ACHN (cell line): Measurements from ENCODE around the gene HPS3.

Experiments
- DNase-seq: peaks from one replicate; pipeline ENCODE4 v3.0.0-alpha.2; 2015
- in situ Hi-C: cut with HindIII; loops from 2 replicates; pipeline ENCODE4 v1.10.0; 2017; ENCODE audit warnings: low sequenced_read_pairs, low pct_ligation_motif_present, low pct_unique_long_range_greater_than_20kb

The HPS3 gene

GRCh38 chr3:149119466-149119865, 10.0 kb upstream of the HPS3 start:
- in situ Hi-C loops = no loop called here
- DNase-seq = no peak

- in situ Hi-C loops = no loop called here
- peak; percentile 68 for DNase-seq
Observed at GRCh38 chr3:149120051-149120972, 9.1 kb upstream of the HPS3 start.

- no peak for DNase-seq
- in situ Hi-C loops = no loop called here
Observed at GRCh38 chr3:149122721-149123578, 6.5 kb upstream of the HPS3 start.

GRCh38 chr3:149128821-149129220, 617 bp upstream of the HPS3 start:
- in situ Hi-C loops = no loop called here
- DNase-seq = peak; percentile 12

- in situ Hi-C loops = no loop called here
- no peak for DNase-seq
Observed at GRCh38 chr3:149131589-149131988, 2.2 kb downstream of the HPS3 start.

GRCh38 chr3:149134575-149134974, 5.1 kb downstream of the HPS3 start:
- DNase-seq = no peak
- in situ Hi-C loops = no loop called here

GRCh38 chr3:149142682-149143081, 13.2 kb downstream of the HPS3 start:
- no peak for DNase-seq
- in situ Hi-C loops = no loop called here

GRCh38 chr3:149145356-149145755, 15.9 kb downstream of the HPS3 start:
- in situ Hi-C loops = no loop called here
- DNase-seq = no peak

- no peak for DNase-seq
- in situ Hi-C loops = no loop called here
Observed at GRCh38 chr3:149145974-149146373, 16.5 kb downstream of the HPS3 start.

GRCh38 chr3:149150436-149150835, 21.0 kb downstream of the HPS3 start:
- in situ Hi-C loops = no loop called here
- no peak for DNase-seq

GRCh38 chr3:149151843-149152242, 22.4 kb downstream of the HPS3 start:
- no peak for DNase-seq
- in situ Hi-C loops = no loop called here

- in situ Hi-C loops = no loop called here
- DNase-seq = no peak
Observed at GRCh38 chr3:149152420-149152819, 23.0 kb downstream of the HPS3 start.

- in situ Hi-C loops = no loop called here
- no peak for DNase-seq
Observed at GRCh38 chr3:149153402-149153801, 24.0 kb downstream of the HPS3 start.

- in situ Hi-C loops = no loop called here
- DNase-seq = no peak
Observed at GRCh38 chr3:149160754-149161300, 31.4 kb downstream of the HPS3 start.

- DNase-seq = no peak
- in situ Hi-C loops = no loop called here
Observed at GRCh38 chr3:149162007-149162406, 32.6 kb downstream of the HPS3 start.

- in situ Hi-C loops = no loop called here
- DNase-seq = no peak
Observed at GRCh38 chr3:149163066-149163465, 33.6 kb downstream of the HPS3 start.

GRCh38 chr3:149167898-149168297, 38.5 kb downstream of the HPS3 start:
- in situ Hi-C loops = no loop called here
- DNase-seq = no peak

- in situ Hi-C loops = no loop called here
- DNase-seq = no peak
Observed at GRCh38 chr3:149170672-149171071, 41.2 kb downstream of the HPS3 start.

- DNase-seq = peak; percentile 92
Observed at GRCh38 chr3:149174901-149175300, 45.5 kb downstream of the HPS3 start.

More at GRCh38 chr3:149174901-149175300, 45.5 kb downstream of the HPS3 start:
- in situ Hi-C loops = no loop called here
